K562 (cell line): Measurements from ENCODE around the gene SLC17A9. TPM values are rescaled to one million over a fixed set of nuclear protein-coding genes. Genes with fewer than 3 reads are reported as not detected.

Experiments
- DACH1 ChIP-seq: fragments of 450-650 bp; IDR thresholded peaks from 2 replicates; pipeline ENCODE4 v1.6.1; 2018; ENCODE audit not compliant: partially characterized antibody
- HIVEP1 ChIP-seq: fragments of 250-450 bp; sonication (Bioruptor Pico); IDR thresholded peaks from 2 replicates; pipeline ENCODE4 v1.4.0; 2020; ENCODE audit warnings: mild to moderate bottlenecking
- MIER1 ChIP-seq: fragments of 450-650 bp; IDR thresholded peaks from 2 replicates; pipeline ENCODE4 v1.6.1; 2016; ENCODE audit warnings: antibody characterized with exemption, mild to moderate bottlenecking, low read depth
- NRF1 ChIP-seq, 2 experiments: fragments of 450-650 bp; IDR thresholded peaks in 1 of 2; conservative IDR thresholded peaks in 1 of 2; 2 replicates each; pipeline ENCODE4 v1.6.1; 2014; ENCODE audit warnings: mild to moderate bottlenecking in 2 of 2
- SIX5 ChIP-seq, 2 experiments: IDR thresholded peaks; 2 replicates each; pipeline ENCODE4 v1.6.1; 2011; ENCODE audit warnings: low read length in 2 of 2, borderline replicate concordance in 1 of 2, low read depth in 1 of 2, mild to moderate bottlenecking in 1 of 2, moderate library complexity in 1 of 2; ENCODE audit not compliant: insufficient read depth in 1 of 2
- ZKSCAN1 ChIP-seq: fragments of 150-350 bp; IDR thresholded peaks from 2 replicates; pipeline ENCODE4 v1.6.1; 2016; ENCODE audit warnings: low read depth, low read length
- ZNF143 ChIP-seq: sonication (generic); formaldehyde crosslinking; IDR thresholded peaks from 2 replicates; pipeline ENCODE4 v1.9.0; 2022; ENCODE audit warnings: mild to moderate bottlenecking, missing genetic modification reagents
- ZNF24 ChIP-seq: fragments of 450-650 bp; IDR thresholded peaks from 2 replicates; pipeline ENCODE4 v1.6.1; 2016
- polyA plus RNA-seq, 8 experiments: library from polyadenylated mRNA; depleted of rRNA in 4 of 8; stranded (reverse) in 5 of 8; unstranded in 3 of 8; fragments of >200 nt; fragmentation: Nextera tagmentation in 2 of 8; fragmentation: Illumina TruSeq in 1 of 8; extraction: Ambion mirVana in 2 of 8; extraction: Trizol in 1 of 8; gene quantifications; 2 replicates each; pipeline versions ENCODE4 v1.2.1 to v1.2.3, GENCODE V29; 2011 to 2014; ENCODE audit warnings: inconsistent platforms in 1 of 8, missing spikeins in 1 of 8
- total RNA-seq, 7 experiments: library from RNA; depleted of rRNA in 6 of 7; stranded (reverse); fragments of >200 nt in 6 of 7; fragmentation: Illumina TruSeq in 2 of 7; extraction: Trizol in 2 of 7; gene quantifications; 2 replicates each; pipeline versions ENCODE4 v1.2.1 to v1.2.3, GENCODE V29; 2011 to 2021; ENCODE audit warnings: low replicate concordance in 1 of 7
- TF ChIP-seq, protein P1 (sequence below): fragments of 450-650 bp; IDR thresholded peaks from 2 replicates; pipeline ENCODE4 v1.6.1; 2016; ENCODE audit warnings: mild to moderate bottlenecking, moderate library complexity
- TF ChIP-seq, protein P2 (sequence below): IDR thresholded peaks from 2 replicates; pipeline ENCODE4 v1.6.1; 2011; ENCODE audit warnings: borderline replicate concordance, low read depth, mild to moderate bottlenecking, moderate library complexity, low read length; ENCODE audit not compliant: insufficient read depth, poor library complexity, severe bottlenecking
- TF ChIP-seq, protein P3 (sequence below): fragments of 250-450 bp; sonication (Bioruptor Pico); IDR thresholded peaks from 2 replicates; pipeline ENCODE4 v1.8.0; 2021; ENCODE audit warnings: mild to moderate bottlenecking, moderate library complexity

Gene SLC17A9
- total and polyA plus RNA-seq, 9 of the 15 experiments (the other 6 are each of a cell fraction or from before 2014, with no cell fraction given), result 0.04 to 0.31 TPM; not detected in 7

DNA sequence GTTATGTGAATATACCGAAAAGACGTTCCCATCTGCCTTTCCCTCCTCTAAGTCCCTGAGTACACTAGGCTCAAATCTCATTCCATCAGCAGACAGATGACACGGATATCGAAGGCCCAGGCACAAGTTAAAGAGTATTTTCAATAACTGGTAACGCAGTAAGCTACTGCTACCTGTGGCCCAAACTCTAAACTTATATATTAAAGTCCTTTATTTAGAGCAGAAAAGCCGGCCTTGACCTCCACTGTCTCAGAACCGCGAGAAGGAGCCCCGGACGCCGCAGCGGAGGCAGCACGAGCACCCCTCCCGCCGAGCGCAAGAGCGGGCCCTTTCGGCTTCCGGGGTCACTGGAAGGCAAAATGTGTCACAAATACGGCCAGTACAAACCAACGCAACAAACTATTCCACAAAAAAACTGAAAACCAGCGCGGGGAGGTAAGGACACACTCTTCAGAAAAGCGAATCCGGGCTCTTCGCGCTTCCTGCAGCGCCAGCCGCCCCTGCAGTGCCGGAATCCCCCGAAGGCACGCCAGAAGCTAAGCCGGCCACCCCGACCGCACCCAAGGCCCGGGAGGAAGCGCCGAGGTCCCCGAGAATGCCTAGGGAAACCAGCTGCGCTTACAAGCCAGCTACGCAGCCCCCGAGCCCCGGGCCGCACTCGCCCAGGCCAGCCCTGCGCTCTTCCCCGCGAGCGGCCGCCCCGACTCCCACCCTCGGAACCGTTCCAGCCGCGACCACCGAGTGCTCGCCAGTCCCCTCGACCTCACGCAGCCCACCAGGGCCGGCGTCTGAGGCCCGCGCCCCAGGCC lies 26.9 kb upstream of the SLC17A9 start (continued):
- TF ChIP-seq, protein P1, sequence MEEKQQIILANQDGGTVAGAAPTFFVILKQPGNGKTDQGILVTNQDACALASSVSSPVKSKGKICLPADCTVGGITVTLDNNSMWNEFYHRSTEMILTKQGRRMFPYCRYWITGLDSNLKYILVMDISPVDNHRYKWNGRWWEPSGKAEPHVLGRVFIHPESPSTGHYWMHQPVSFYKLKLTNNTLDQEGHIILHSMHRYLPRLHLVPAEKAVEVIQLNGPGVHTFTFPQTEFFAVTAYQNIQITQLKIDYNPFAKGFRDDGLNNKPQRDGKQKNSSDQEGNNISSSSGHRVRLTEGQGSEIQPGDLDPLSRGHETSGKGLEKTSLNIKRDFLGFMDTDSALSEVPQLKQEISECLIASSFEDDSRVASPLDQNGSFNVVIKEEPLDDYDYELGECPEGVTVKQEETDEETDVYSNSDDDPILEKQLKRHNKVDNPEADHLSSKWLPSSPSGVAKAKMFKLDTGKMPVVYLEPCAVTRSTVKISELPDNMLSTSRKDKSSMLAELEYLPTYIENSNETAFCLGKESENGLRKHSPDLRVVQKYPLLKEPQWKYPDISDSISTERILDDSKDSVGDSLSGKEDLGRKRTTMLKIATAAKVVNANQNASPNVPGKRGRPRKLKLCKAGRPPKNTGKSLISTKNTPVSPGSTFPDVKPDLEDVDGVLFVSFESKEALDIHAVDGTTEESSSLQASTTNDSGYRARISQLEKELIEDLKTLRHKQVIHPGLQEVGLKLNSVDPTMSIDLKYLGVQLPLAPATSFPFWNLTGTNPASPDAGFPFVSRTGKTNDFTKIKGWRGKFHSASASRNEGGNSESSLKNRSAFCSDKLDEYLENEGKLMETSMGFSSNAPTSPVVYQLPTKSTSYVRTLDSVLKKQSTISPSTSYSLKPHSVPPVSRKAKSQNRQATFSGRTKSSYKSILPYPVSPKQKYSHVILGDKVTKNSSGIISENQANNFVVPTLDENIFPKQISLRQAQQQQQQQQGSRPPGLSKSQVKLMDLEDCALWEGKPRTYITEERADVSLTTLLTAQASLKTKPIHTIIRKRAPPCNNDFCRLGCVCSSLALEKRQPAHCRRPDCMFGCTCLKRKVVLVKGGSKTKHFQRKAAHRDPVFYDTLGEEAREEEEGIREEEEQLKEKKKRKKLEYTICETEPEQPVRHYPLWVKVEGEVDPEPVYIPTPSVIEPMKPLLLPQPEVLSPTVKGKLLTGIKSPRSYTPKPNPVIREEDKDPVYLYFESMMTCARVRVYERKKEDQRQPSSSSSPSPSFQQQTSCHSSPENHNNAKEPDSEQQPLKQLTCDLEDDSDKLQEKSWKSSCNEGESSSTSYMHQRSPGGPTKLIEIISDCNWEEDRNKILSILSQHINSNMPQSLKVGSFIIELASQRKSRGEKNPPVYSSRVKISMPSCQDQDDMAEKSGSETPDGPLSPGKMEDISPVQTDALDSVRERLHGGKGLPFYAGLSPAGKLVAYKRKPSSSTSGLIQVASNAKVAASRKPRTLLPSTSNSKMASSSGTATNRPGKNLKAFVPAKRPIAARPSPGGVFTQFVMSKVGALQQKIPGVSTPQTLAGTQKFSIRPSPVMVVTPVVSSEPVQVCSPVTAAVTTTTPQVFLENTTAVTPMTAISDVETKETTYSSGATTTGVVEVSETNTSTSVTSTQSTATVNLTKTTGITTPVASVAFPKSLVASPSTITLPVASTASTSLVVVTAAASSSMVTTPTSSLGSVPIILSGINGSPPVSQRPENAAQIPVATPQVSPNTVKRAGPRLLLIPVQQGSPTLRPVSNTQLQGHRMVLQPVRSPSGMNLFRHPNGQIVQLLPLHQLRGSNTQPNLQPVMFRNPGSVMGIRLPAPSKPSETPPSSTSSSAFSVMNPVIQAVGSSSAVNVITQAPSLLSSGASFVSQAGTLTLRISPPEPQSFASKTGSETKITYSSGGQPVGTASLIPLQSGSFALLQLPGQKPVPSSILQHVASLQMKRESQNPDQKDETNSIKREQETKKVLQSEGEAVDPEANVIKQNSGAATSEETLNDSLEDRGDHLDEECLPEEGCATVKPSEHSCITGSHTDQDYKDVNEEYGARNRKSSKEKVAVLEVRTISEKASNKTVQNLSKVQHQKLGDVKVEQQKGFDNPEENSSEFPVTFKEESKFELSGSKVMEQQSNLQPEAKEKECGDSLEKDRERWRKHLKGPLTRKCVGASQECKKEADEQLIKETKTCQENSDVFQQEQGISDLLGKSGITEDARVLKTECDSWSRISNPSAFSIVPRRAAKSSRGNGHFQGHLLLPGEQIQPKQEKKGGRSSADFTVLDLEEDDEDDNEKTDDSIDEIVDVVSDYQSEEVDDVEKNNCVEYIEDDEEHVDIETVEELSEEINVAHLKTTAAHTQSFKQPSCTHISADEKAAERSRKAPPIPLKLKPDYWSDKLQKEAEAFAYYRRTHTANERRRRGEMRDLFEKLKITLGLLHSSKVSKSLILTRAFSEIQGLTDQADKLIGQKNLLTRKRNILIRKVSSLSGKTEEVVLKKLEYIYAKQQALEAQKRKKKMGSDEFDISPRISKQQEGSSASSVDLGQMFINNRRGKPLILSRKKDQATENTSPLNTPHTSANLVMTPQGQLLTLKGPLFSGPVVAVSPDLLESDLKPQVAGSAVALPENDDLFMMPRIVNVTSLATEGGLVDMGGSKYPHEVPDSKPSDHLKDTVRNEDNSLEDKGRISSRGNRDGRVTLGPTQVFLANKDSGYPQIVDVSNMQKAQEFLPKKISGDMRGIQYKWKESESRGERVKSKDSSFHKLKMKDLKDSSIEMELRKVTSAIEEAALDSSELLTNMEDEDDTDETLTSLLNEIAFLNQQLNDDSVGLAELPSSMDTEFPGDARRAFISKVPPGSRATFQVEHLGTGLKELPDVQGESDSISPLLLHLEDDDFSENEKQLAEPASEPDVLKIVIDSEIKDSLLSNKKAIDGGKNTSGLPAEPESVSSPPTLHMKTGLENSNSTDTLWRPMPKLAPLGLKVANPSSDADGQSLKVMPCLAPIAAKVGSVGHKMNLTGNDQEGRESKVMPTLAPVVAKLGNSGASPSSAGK, result no peak
- TF ChIP-seq ZKSCAN1 (no peak), ZNF143 (CRISPR knock-in tag) (no peak), SIX5 (IDR thresholded peaks at IDR 0.05; ENCODE audit: borderline replicate concordance in 1 of 2, insufficient read depth in 1 of 2, low read depth in 1 of 2, low read length in 2 of 2) (no peak), ZNF24 (no peak), DACH1 (no peak), MIER1 (no peak), HIVEP1 (CRISPR knock-in tag) (no peak), NRF1 (conservative IDR thresholded peaks at IDR 0.05 in 1 of 2, IDR thresholded peaks at IDR 0.05 in 1 of 2) (no peak)
- TF ChIP-seq, protein P2, sequence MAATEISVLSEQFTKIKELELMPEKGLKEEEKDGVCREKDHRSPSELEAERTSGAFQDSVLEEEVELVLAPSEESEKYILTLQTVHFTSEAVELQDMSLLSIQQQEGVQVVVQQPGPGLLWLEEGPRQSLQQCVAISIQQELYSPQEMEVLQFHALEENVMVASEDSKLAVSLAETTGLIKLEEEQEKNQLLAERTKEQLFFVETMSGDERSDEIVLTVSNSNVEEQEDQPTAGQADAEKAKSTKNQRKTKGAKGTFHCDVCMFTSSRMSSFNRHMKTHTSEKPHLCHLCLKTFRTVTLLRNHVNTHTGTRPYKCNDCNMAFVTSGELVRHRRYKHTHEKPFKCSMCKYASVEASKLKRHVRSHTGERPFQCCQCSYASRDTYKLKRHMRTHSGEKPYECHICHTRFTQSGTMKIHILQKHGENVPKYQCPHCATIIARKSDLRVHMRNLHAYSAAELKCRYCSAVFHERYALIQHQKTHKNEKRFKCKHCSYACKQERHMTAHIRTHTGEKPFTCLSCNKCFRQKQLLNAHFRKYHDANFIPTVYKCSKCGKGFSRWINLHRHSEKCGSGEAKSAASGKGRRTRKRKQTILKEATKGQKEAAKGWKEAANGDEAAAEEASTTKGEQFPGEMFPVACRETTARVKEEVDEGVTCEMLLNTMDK, result no peak
- TF ChIP-seq, protein P3, sequence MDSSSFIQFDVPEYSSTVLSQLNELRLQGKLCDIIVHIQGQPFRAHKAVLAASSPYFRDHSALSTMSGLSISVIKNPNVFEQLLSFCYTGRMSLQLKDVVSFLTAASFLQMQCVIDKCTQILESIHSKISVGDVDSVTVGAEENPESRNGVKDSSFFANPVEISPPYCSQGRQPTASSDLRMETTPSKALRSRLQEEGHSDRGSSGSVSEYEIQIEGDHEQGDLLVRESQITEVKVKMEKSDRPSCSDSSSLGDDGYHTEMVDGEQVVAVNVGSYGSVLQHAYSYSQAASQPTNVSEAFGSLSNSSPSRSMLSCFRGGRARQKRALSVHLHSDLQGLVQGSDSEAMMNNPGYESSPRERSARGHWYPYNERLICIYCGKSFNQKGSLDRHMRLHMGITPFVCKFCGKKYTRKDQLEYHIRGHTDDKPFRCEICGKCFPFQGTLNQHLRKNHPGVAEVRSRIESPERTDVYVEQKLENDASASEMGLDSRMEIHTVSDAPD (CRISPR knock-in tag), result no peak
